ENCODE data around the gene DDA1. TPM values are rescaled to one million over a fixed set of nuclear protein-coding genes. Genes with fewer than 3 reads are reported as not detected.
A peak's percentile ranks its signal among the peaks of the same experiment; 100 is the strongest.

The DDA1 gene
- total and polyA plus RNA-seq, 2 of the 13 experiments (the other 11 are each of a cell fraction or from before 2014, with no cell fraction given) = 24.5 to 26.0 TPM

- TF ChIP-seq IKZF5 (CRISPR knock-in tag; IDR thresholded peaks at IDR 0.05) (no peak), ZBTB20 (CRISPR knock-in tag; IDR thresholded peaks at IDR 0.05; ENCODE audit: borderline replicate concordance, low read depth) (no peak), ZNF639 (CRISPR knock-in tag; conservative IDR thresholded peaks at IDR 0.05) (no peak), CC2D1A (CRISPR knock-in tag; IDR thresholded peaks at IDR 0.05) (no peak), TRIM24 (CRISPR knock-in tag; IDR thresholded peaks at IDR 0.05) (no peak), SP140L (CRISPR knock-in tag; IDR thresholded peaks at IDR 0.05; ENCODE audit: borderline replicate concordance) (no peak), PTBP1 (IDR thresholded peaks at IDR 0.05; ENCODE audit: low read depth, low read length, poor library complexity, severe bottlenecking) (no peak), MAF1 (CRISPR knock-in tag; IDR thresholded peaks at IDR 0.05; ENCODE audit: borderline replicate concordance) (no peak)
Measured at GRCh38 chr19:17365361-17365760, 56.0 kb downstream of the DDA1 start (continued).

DNA sequence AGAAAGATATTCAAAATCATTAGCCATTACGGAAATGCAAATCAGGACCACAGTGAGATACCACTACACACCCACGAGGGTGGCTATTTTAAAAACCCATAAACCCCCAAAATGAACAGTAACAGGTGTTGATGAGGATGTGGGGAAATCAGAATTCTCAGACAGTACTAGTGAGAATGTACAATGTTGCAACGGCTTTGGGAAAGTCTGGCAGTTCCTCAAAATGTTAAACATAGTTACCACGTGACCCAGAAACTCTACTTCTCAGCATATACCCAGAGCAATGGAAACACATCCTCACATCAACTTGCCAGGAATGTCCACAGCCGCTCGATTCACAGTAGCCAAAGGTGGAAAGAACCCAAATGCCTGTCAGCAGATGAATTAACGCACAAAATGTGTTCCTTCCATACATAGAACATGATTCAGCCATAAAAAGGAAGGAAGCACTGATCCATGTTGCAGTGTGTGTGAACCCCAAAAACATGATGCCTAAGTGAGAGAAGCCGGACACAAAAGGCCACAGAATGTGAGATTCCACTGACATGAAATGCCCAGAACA lies 60.7 kb downstream of the DDA1 start:
- no TSS peak for BruUV-seq (replicated peaks)
- Histone ChIP-seq H3K4me3 (replicated peaks in 1 of 3; ENCODE audit: insufficient read depth in 1 of 3, low read depth in 2 of 3, low read length in 3 of 3) (no peak overlapping the region), H3K9me3 (ENCODE audit: low read length) (no peaks in the 10 kb centered on the region), H3K4me2 (ENCODE audit: low read depth, low read length) (no peak overlapping the region), H3K27ac (ENCODE audit: extremely low read length, insufficient read depth, low read length) (no peak overlapping the region), H4K20me1 (ENCODE audit: insufficient read depth, low read length) (no peaks in the 10 kb centered on the region), H3K4me1 (ENCODE audit: insufficient read depth, low read length) (no peaks in the 10 kb centered on the region), H2AFZ (ENCODE audit: low read length) (no peak overlapping the region), H3K79me2 (ENCODE audit: insufficient read depth, low read length) (no peaks in the 10 kb centered on the region), H3K36me3 (replicated peaks in 1 of 2; ENCODE audit: control insufficient read depth in 1 of 2, insufficient read depth in 2 of 2, low read length in 2 of 2) (no peaks in the 10 kb centered on the region), H3K9ac (ENCODE audit: insufficient read depth, low read depth, low read length) (no peak overlapping the region), H3K27me3 (ENCODE audit: control insufficient read depth in 1 of 2, insufficient read depth in 2 of 2, low read length in 2 of 2) (peaks cover 0 to 3% of the 10 kb centered on the region in 2 experiments; a peak in 1 of 5 replicates)
- ChIA-PET POLR2A (no interaction called here), CTCF (ENCODE audit: low intra/inter-chr PET ratio, low total read pairs) (no interaction called here)
- DNase-seq (ENCODE audit: low spot score) (no peak), FAIRE-seq (no peak), ATAC-seq (no peak)
- WGBS (ENCODE audit: low lambda C conversion rate) = 24% methylated on average over 8 of the region's 8 CpGs
- intact Hi-C loops (cut with micrococcal nuclease; ENCODE audit: unreplicated experiment) = no loop called here
- in situ Hi-C loops (cut with HindIII; ENCODE audit: extremely low pct_ligation_motif_present, low pct_unique_long_range_greater_than_20kb) = no loop called here
- TF ChIP-seq EZH2 (conservative IDR thresholded peaks at IDR 0.05; ENCODE audit: low read depth, low read length) (no peak), USF2 (IDR thresholded peaks at IDR 0.05; ENCODE audit: low read depth, low read length) (peak; percentile 43; the same call in 1 of the 2 replicates), USF2 (CRISPR knock-in tag; IDR thresholded peaks at IDR 0.05; ENCODE audit: borderline replicate concordance) (no peak), JUNB (CRISPR knock-in tag; IDR thresholded peaks at IDR 0.05; ENCODE audit: borderline replicate concordance) (no peak), MLXIP (CRISPR knock-in tag; IDR thresholded peaks at IDR 0.05; ENCODE audit: borderline replicate concordance) (no peak), NCOA1 (CRISPR knock-in tag; IDR thresholded peaks at IDR 0.05) (no peak), ZNF678 (CRISPR knock-in tag; IDR thresholded peaks at IDR 0.05) (no peak), ZNF841 (CRISPR knock-in tag; IDR thresholded peaks at IDR 0.05; ENCODE audit: borderline replicate concordance) (no peak)
